Astrocyte (in vitro differentiated cells and primary cell): ENCODE results near the gene FRMD3.

Experiments used
- EZH2 ChIP-seq: IDR thresholded peaks from 2 replicates; pipeline ENCODE4 v1.6.1; 2012; ENCODE audit warnings: mild to moderate bottlenecking, low read length, inconsistent platforms; ENCODE audit not compliant: insufficient read depth
- TF ChIP-seq, protein P1 (sequence below): IDR thresholded peaks from 2 replicates; pipeline ENCODE4 v1.5.1; 2011; ENCODE audit warnings: low read depth, mild to moderate bottlenecking, inconsistent platforms, low read length, moderate library complexity; ENCODE audit not compliant: insufficient read depth

DNA sequence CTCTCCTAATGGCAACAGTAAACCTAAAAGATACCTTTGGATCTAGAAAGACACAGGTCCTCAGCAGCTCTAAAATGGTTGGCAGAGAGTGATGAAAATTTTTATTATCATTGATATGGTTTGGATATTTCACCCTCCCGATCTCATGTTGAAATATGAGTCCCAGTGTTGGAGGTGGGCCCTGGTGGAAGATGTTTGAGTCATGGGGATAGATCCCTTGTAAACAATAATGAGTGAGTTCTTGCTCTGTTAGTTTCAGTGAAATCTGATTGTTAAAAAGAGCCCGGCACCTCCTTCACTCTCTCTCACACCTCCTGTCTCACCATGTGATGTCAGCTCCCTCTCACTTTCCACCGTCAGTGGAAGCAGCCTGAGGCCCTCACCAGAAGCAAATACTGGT lies 117.7 kb downstream of the FRMD3 start:
- TF ChIP-seq, protein P1, sequence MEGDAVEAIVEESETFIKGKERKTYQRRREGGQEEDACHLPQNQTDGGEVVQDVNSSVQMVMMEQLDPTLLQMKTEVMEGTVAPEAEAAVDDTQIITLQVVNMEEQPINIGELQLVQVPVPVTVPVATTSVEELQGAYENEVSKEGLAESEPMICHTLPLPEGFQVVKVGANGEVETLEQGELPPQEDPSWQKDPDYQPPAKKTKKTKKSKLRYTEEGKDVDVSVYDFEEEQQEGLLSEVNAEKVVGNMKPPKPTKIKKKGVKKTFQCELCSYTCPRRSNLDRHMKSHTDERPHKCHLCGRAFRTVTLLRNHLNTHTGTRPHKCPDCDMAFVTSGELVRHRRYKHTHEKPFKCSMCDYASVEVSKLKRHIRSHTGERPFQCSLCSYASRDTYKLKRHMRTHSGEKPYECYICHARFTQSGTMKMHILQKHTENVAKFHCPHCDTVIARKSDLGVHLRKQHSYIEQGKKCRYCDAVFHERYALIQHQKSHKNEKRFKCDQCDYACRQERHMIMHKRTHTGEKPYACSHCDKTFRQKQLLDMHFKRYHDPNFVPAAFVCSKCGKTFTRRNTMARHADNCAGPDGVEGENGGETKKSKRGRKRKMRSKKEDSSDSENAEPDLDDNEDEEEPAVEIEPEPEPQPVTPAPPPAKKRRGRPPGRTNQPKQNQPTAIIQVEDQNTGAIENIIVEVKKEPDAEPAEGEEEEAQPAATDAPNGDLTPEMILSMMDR = no peak
- TF ChIP-seq EZH2 = no peak
